H1 (cell line): ENCODE data around the gene MRM1. TPM values are rescaled to one million over a fixed set of nuclear protein-coding genes. Genes with fewer than 3 reads are reported as not detected.

Experiments used
- CTCF ChIA-PET: fragments of 300-600 bp; sonication (Branson Sonifier 250); formaldehyde crosslinking; loops from one replicate; lab custom pipeline; 2021; ENCODE audit not compliant: partially characterized antibody; lab: Charles Lee
- POLR2A ChIA-PET: fragments of 300-600 bp; sonication (Branson Sonifier 250); formaldehyde crosslinking; loops from one replicate; lab custom pipeline; 2021; ENCODE audit warnings: inconsistent platforms; ENCODE audit not compliant: partially characterized antibody; lab: Charles Lee
- DNase-seq, 2 experiments: peaks; one replicate each; pipeline versions ENCODE4 v3.0.0 to v3.0.0-alpha.2; 2010 to 2022; ENCODE audit warnings: low spot score in 2 of 2, low read depth in 1 of 2, mixed read lengths in 1 of 2
- FAIRE-seq: peaks from 2 replicates; lab custom pipeline; 2011; peaks lifted over from hg19 to GRCh38; lab: Jason Lieb, UNC
- H2AFZ ChIP-seq: 2 replicates; pipeline ENCODE4 v1.8.1; 2012; ENCODE audit warnings: low read length, inconsistent platforms
- H2AK5ac ChIP-seq: 2 replicates; pipeline ENCODE4 v1.6.1; 2013; ENCODE audit warnings: low read depth, low read length
- H2BK120ac ChIP-seq: replicated peaks from 2 replicates; pipeline ENCODE3; 2013; ENCODE audit warnings: low read depth, low read length, inconsistent platforms
- H2BK12ac ChIP-seq: 2 replicates; pipeline ENCODE4 v1.6.1; 2013; ENCODE audit warnings: low read depth, low read length
- H2BK15ac ChIP-seq: 2 replicates; pipeline ENCODE4 v1.6.1; 2013; ENCODE audit warnings: low read length
- H2BK20ac ChIP-seq: 2 replicates; pipeline ENCODE4 v1.6.1; 2013; ENCODE audit warnings: low read length
- H2BK5ac ChIP-seq: 2 replicates; pipeline ENCODE4 v1.6.1; 2013; ENCODE audit warnings: low read depth, low read length
- H3K14ac ChIP-seq: 2 replicates; pipeline ENCODE4 v1.6.1; 2013; ENCODE audit warnings: inconsistent platforms; ENCODE audit not compliant: insufficient read length
- H3K18ac ChIP-seq: 2 replicates; pipeline ENCODE4 v1.6.1; 2013; ENCODE audit warnings: low read length; ENCODE audit errors: extremely low read depth
- H3K23ac ChIP-seq: 2 replicates; pipeline ENCODE4 v1.6.1; 2013; ENCODE audit warnings: inconsistent platforms; ENCODE audit not compliant: insufficient read length
- H3K23me2 ChIP-seq: 2 replicates; pipeline ENCODE4 v1.6.1; 2013; ENCODE audit warnings: low read depth, low read length
- H3K27ac ChIP-seq: 2 replicates; pipeline ENCODE4 v1.6.1; 2011; ENCODE audit warnings: low read depth, low read length, inconsistent platforms
- H3K27me3 ChIP-seq, 4 experiments: replicated peaks in 1 of 4; 1 replicate in 1 of 4; 2 replicates in 3 of 4; pipeline versions ENCODE4 v1.6.1 to v1.8.1; 2011 to 2013; ENCODE audit warnings: low read length in 3 of 4, mild to moderate bottlenecking in 3 of 4, inconsistent platforms in 2 of 4, mixed read lengths in 2 of 4, moderate library complexity in 1 of 4; ENCODE audit not compliant: control insufficient read depth in 3 of 4, insufficient read depth in 3 of 4; ENCODE audit errors: extremely low read depth in 1 of 4
- H3K36me3 ChIP-seq, 4 experiments: 2 replicates each; pipeline versions ENCODE4 v1.6.1 to v1.8.1; 2011 to 2013; ENCODE audit warnings: mild to moderate bottlenecking in 4 of 4, low read length in 3 of 4, moderate library complexity in 2 of 4, control low read depth in 1 of 4, inconsistent platforms in 1 of 4; ENCODE audit not compliant: insufficient read depth in 4 of 4, control insufficient read depth in 2 of 4
- H3K4ac ChIP-seq: replicated peaks from 2 replicates; pipeline ENCODE3; 2013; ENCODE audit warnings: low read length, low read depth, mixed read lengths, inconsistent platforms; ENCODE audit not compliant: insufficient read length
- H3K4me1 ChIP-seq, 4 experiments: replicated peaks in 1 of 4; 1 replicate in 1 of 4; 2 replicates in 3 of 4; pipeline versions ENCODE4 v1.6.1 to v1.8.1; 2011 to 2013; ENCODE audit warnings: low read length in 3 of 4, inconsistent platforms in 2 of 4, mixed read lengths in 1 of 4; ENCODE audit not compliant: insufficient read depth in 4 of 4, control insufficient read depth in 3 of 4
- H3K4me2 ChIP-seq, 2 experiments: 2 replicates each; pipeline versions ENCODE4 v1.6.1 to v1.8.1; 2011 to 2013; ENCODE audit warnings: low read depth in 2 of 2, low read length in 2 of 2, control low read depth in 1 of 2, inconsistent platforms in 1 of 2, mild to moderate bottlenecking in 1 of 2; ENCODE audit not compliant: insufficient read depth in 1 of 2
- H3K4me3 ChIP-seq, 4 experiments: fragments of 200-600, 300-600 bp in 1 of 4; sonication (generic), shearing (Covaris generic), sonication (Bioruptor Twin) in 1 of 4; 2 replicates each; pipeline versions ENCODE4 v1.5.1 to v1.8.1; 2011 to 2016; ENCODE audit warnings: low read length in 4 of 4, low read depth in 3 of 4, control low read depth in 2 of 4, inconsistent platforms in 2 of 4, mild to moderate bottlenecking in 2 of 4, mixed read lengths in 1 of 4, moderate library complexity in 1 of 4; ENCODE audit not compliant: insufficient read depth in 2 of 4; ENCODE audit errors: extremely low read depth in 1 of 4
- H3K56ac ChIP-seq: replicated peaks from 2 replicates; pipeline ENCODE3; 2013; ENCODE audit warnings: low read depth, mild to moderate bottlenecking, mixed read lengths, low read length, inconsistent platforms; ENCODE audit not compliant: insufficient read length
- H3K79me1 ChIP-seq: 2 replicates; pipeline ENCODE4 v1.6.1; 2013; ENCODE audit warnings: low read depth, low read length, control low read depth
- H3K79me2 ChIP-seq, 2 experiments: 2 replicates each; pipeline versions ENCODE4 v1.6.1 to v1.8.1; 2012 to 2013; ENCODE audit warnings: low read length in 2 of 2, mild to moderate bottlenecking in 2 of 2, inconsistent platforms in 1 of 2; ENCODE audit not compliant: insufficient read depth in 2 of 2, control insufficient read depth in 1 of 2
- H3K9ac ChIP-seq, 4 experiments: replicated peaks in 1 of 4; 1 replicate in 1 of 4; 2 replicates in 3 of 4; pipeline versions ENCODE4 v1.6.1 to v1.8.1; 2011 to 2013; ENCODE audit warnings: low read depth in 3 of 4, low read length in 3 of 4, control low read depth in 2 of 4, mild to moderate bottlenecking in 2 of 4, moderate library complexity in 2 of 4, inconsistent platforms in 1 of 4; ENCODE audit errors: extremely low read depth in 1 of 4
- H3K9me3 ChIP-seq, 2 experiments: 2 replicates each; pipeline versions ENCODE4 v1.6.1 to v1.8.1; 2012 to 2013; ENCODE audit warnings: mild to moderate bottlenecking in 2 of 2, moderate library complexity in 2 of 2, control low read depth in 1 of 2, inconsistent platforms in 1 of 2, low read depth in 1 of 2, low read length in 1 of 2, mixed read lengths in 1 of 2; ENCODE audit not compliant: insufficient read depth in 2 of 2
- H4K20me1 ChIP-seq, 2 experiments: replicated peaks in 1 of 2; 2 replicates each; pipeline versions ENCODE3 to v1.8.1; 2011 to 2013; ENCODE audit warnings: inconsistent platforms in 2 of 2, low read length in 2 of 2, mild to moderate bottlenecking in 1 of 2; ENCODE audit not compliant: insufficient read depth in 2 of 2, control insufficient read depth in 1 of 2
- H4K5ac ChIP-seq: 2 replicates; pipeline ENCODE4 v1.6.1; 2013; ENCODE audit warnings: low read length, low read depth, mixed read lengths, inconsistent platforms; ENCODE audit not compliant: insufficient read length
- H4K8ac ChIP-seq: 2 replicates; pipeline ENCODE4 v1.8.0; 2013; ENCODE audit warnings: mild to moderate bottlenecking, moderate library complexity, low read length, inconsistent platforms; ENCODE audit not compliant: insufficient read depth; ENCODE audit errors: extremely low read depth
- H4K91ac ChIP-seq: replicated peaks from 2 replicates; pipeline ENCODE3; 2013; ENCODE audit warnings: low read length, mixed read lengths, inconsistent platforms; ENCODE audit not compliant: insufficient read length
- EP300 ChIP-seq, 2 experiments: IDR thresholded peaks; 1 replicate in 1 of 2; 2 replicates in 1 of 2; pipeline ENCODE4 v1.6.1; 2011 to 2012; ENCODE audit warnings: low read depth in 2 of 2, low read length in 2 of 2, mild to moderate bottlenecking in 2 of 2, borderline replicate concordance in 1 of 2, inconsistent platforms in 1 of 2, moderate library complexity in 1 of 2
- KDM4A ChIP-seq: IDR thresholded peaks from one replicate; pipeline ENCODE4 v1.7.1; 2012; ENCODE audit warnings: low read depth, mild to moderate bottlenecking, moderate library complexity, low read length, inconsistent platforms; ENCODE audit not compliant: severe bottlenecking
- MAFK ChIP-seq: IDR thresholded peaks from 2 replicates; pipeline ENCODE4 v1.6.1; 2012; ENCODE audit warnings: low read depth, mild to moderate bottlenecking, improper control_type of control experiment, low read length
- PHF8 ChIP-seq: fragments of 200-600 bp; sonication (generic); conservative IDR thresholded peaks from 2 replicates; pipeline ENCODE4 v1.7.1; 2012; ENCODE audit warnings: low read depth, mild to moderate bottlenecking, inconsistent platforms, low read length, moderate library complexity
- POLR2A ChIP-seq, 2 experiments: IDR thresholded peaks; 1 replicate in 1 of 2; 2 replicates in 1 of 2; pipeline ENCODE4 v1.6.1; 2011; ENCODE audit warnings: low read depth in 2 of 2, low read length in 2 of 2, mild to moderate bottlenecking in 2 of 2; ENCODE audit errors: control extremely low read depth in 1 of 2
- RXRA ChIP-seq: IDR thresholded peaks from 2 replicates; pipeline ENCODE4 v1.6.1; 2011; ENCODE audit warnings: low read depth, mild to moderate bottlenecking, low read length, moderate library complexity; ENCODE audit not compliant: insufficient read depth
- SIX5 ChIP-seq: IDR thresholded peaks from 2 replicates; pipeline ENCODE4 v1.6.1; 2011; ENCODE audit warnings: mild to moderate bottlenecking, low read depth, low read length
- SP4 ChIP-seq: IDR thresholded peaks from 2 replicates; pipeline ENCODE4 v1.6.1; 2012; ENCODE audit warnings: low read length, inconsistent platforms
- SUZ12 ChIP-seq: fragments of 200-600 bp; sonication (generic); IDR thresholded peaks from 2 replicates; pipeline ENCODE4 v1.6.1; 2012; ENCODE audit warnings: mild to moderate bottlenecking, inconsistent platforms, low read length, moderate library complexity, mixed read lengths
- TAF7 ChIP-seq: optimal IDR thresholded peaks from 2 replicates; pipeline ENCODE3; 2011; ENCODE audit warnings: low read depth, mild to moderate bottlenecking, inconsistent platforms, low read length, moderate library complexity, borderline replicate concordance
- TCF12 ChIP-seq: IDR thresholded peaks from 2 replicates; pipeline ENCODE4 v1.6.1; 2011; ENCODE audit warnings: low read depth, mild to moderate bottlenecking, low read length
- ZNF274 ChIP-seq: IDR thresholded peaks from 2 replicates; pipeline ENCODE4 v1.7.0; 2012; ENCODE audit warnings: low read length, borderline replicate concordance; ENCODE audit errors: extremely low read depth
- WGBS, 2 experiments: shearing (Covaris generic) in 1 of 2; methylation state at CpG; one replicate each; pipeline versions ENCODE4 v1.1.6 to v1.1.7; 2013 to 2015; ENCODE audit warnings: low lambda C conversion rate in 2 of 2, mixed read lengths in 2 of 2, inconsistent platforms in 1 of 2, low coverage in 1 of 2, missing lambda C conversion rate in 1 of 2; ENCODE audit not compliant: insufficient replicate concordance in 2 of 2, insufficient coverage in 1 of 2, insufficient read length in 1 of 2; ENCODE audit errors: extremely low coverage in 1 of 2, missing lambda C conversion rate in 1 of 2; 5-methylcytosine and 5-hydroxymethylcytosine counted together
- polyA plus RNA-seq, 7 experiments: library from polyadenylated mRNA; depleted of rRNA in 3 of 7; stranded (reverse) in 5 of 7; unstranded in 2 of 7; fragments of >200 nt in 5 of 7; fragments of 200-250 nt in 2 of 7; gene quantifications; 1 replicate in 5 of 7; 2 replicates in 1 of 7; 4 replicates in 1 of 7; pipeline versions ENCODE4 v1.2.1 to v1.2.3, GENCODE V29; 2011 to 2013; ENCODE audit warnings: missing spikeins in 2 of 7, mixed read lengths in 2 of 7
- total RNA-seq: library from RNA; stranded (reverse); fragmentation: NEBNext Ultra II Directional; extraction: Animal tissue kit (Norgen Biotek cat#: 25700); gene quantifications from 2 replicates; pipeline ENCODE4 v1.2.1, GENCODE V29; 2021
- TF ChIP-seq, protein P1 (sequence below): IDR thresholded peaks from 2 replicates; pipeline ENCODE4 v1.6.1; 2011; ENCODE audit warnings: low read length, improper control_type of control experiment

MRM1 gene
- total and polyA plus RNA-seq, 2 of the 8 experiments (the other 6 are each of a cell fraction or from before 2014, with no cell fraction given) = 9.9 to 11.2 TPM

DNA sequence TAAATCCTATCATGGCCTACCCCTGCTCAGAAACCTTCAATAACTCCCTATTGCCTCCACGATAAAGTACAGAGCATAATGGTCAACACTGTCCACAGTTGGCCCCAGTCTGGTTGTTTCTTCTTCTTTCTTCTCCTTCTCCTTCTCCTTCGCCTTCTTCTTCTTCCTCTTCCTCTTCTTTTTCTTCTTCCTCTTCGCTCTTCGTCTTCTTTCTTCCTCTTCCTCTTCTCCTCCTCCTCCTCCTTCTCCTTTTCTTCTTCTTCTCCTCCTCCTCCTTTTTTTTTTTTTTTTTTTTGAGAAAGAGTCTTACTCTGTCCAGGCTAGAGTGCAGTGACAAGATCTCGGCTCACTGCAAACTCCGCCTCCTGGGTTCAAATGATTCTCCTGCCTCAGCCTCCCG lies 23.8 kb downstream of the MRM1 start:
- no peak overlapping the region for H4K8ac ChIP-seq
- no peaks in the 10 kb centered on the region for H3K9me3 ChIP-seq
- no peak overlapping the region for H3K14ac ChIP-seq
- no peak overlapping the region for H4K91ac ChIP-seq
- no peaks in the 10 kb centered on the region; the same call in 1 of the 2 replicates for H3K79me1 ChIP-seq
- no peak overlapping the region for H2BK15ac ChIP-seq
- no peak overlapping the region for H3K18ac ChIP-seq
- H3K4me3 ChIP-seq = no peak overlapping the region
- no peak overlapping the region for H2BK5ac ChIP-seq
- ChIA-PET POLR2A (interaction anchor here (1.4 kb wide), 2 partner anchors 23 to 24 kb away, joined by 3 to 5 read pairs; partner anchors contain the start of gene MRM1), CTCF (interaction anchor here (0.6 to 9.5 kb wide), 39 partner anchors 11 to 665 kb away, joined by 3 to 122 read pairs (median 4); partner anchors contain the start of gene LHX1)
- no peaks in the 10 kb centered on the region; a peak in 1 of 7 replicates for H3K27me3 ChIP-seq
- no peak overlapping the region for H3K4me2 ChIP-seq
- H3K23ac ChIP-seq = no peak overlapping the region
- DNase-seq = no peak
- H2AK5ac ChIP-seq = no peak overlapping the region
- peaks cover 1 to 3% of the 10 kb centered on the region in 2 experiments for H4K20me1 ChIP-seq
- H2AFZ ChIP-seq = no peak overlapping the region
- H4K5ac ChIP-seq = no peak overlapping the region
- no peak overlapping the region for H3K4ac ChIP-seq
- peaks cover 0 to 14% (median 3%) of the 10 kb centered on the region in 4 experiments; a peak in 6 of 7 replicates for H3K4me1 ChIP-seq
- no peak overlapping the region for H3K56ac ChIP-seq
- 59 to 100% methylated on average over 3 to 5 of the region's 7 CpGs for WGBS, 2 experiments
- H2BK12ac ChIP-seq = no peak overlapping the region
- FAIRE-seq = no peak
- H3K23me2 ChIP-seq = no peaks in the 10 kb centered on the region
- no peaks in the 10 kb centered on the region for H3K79me2 ChIP-seq
- no peak overlapping the region for H3K27ac ChIP-seq
- no peak overlapping the region for H3K9ac ChIP-seq
- H2BK20ac ChIP-seq = no peak overlapping the region
- H2BK120ac ChIP-seq = no peak overlapping the region
- H3K36me3 ChIP-seq = no peaks in the 10 kb centered on the region
- no peak for TF ChIP-seq POLR2A (IDR thresholded peaks at IDR 0.05; ENCODE audit: control extremely low read depth in 1 of 2, low read depth in 2 of 2, low read length in 2 of 2)
- TF ChIP-seq KDM4A = no peak
- no peak for TF ChIP-seq TCF12
- no peak for TF ChIP-seq SUZ12
- no peak for TF ChIP-seq PHF8
- no peak for TF ChIP-seq TAF7
- no peak for TF ChIP-seq MAFK
- no peak for TF ChIP-seq SP4
- no peak for TF ChIP-seq EP300 (IDR thresholded peaks at IDR 0.05; ENCODE audit: borderline replicate concordance in 1 of 2, low read depth in 2 of 2, low read length in 2 of 2)
- TF ChIP-seq, protein P1, sequence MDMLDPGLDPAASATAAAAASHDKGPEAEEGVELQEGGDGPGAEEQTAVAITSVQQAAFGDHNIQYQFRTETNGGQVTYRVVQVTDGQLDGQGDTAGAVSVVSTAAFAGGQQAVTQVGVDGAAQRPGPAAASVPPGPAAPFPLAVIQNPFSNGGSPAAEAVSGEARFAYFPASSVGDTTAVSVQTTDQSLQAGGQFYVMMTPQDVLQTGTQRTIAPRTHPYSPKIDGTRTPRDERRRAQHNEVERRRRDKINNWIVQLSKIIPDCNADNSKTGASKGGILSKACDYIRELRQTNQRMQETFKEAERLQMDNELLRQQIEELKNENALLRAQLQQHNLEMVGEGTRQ = no peak
- no peak for TF ChIP-seq RXRA
- no peak for TF ChIP-seq ZNF274
- TF ChIP-seq SIX5 = no peak
